SK-N-MC (cell line): ENCODE data around the gene ARHGEF1.

Experiments used
- DNase-seq: peaks from one replicate; pipeline ENCODE4 v3.0.0-alpha.2; 2011; ENCODE audit warnings: low read depth, low spot score
- H3K27ac ChIP-seq: fragments of 200-600 bp; sonication (generic); 2 replicates; pipeline ENCODE4 v1.5.1; 2016; ENCODE audit warnings: mixed run types
- H3K36me3 ChIP-seq: fragments of 200-600 bp; sonication (generic); 2 replicates; pipeline ENCODE4 v1.6.1; 2017; ENCODE audit warnings: antibody characterized with exemption, low read length, mixed read lengths; ENCODE audit not compliant: insufficient read depth
- H3K4me3 ChIP-seq: fragments of 200-600 bp; sonication (generic); 2 replicates; pipeline ENCODE4 v1.5.1; 2016
- H3K9ac ChIP-seq: fragments of 200-600 bp; sonication (generic); 2 replicates; pipeline ENCODE4 v1.8.0; 2017; ENCODE audit warnings: mixed run types, mixed read lengths; ENCODE audit not compliant: insufficient read length
- H3K9me3 ChIP-seq: fragments of 200-600 bp; sonication (generic); 2 replicates; pipeline ENCODE4 v1.6.1; 2017; ENCODE audit warnings: low read depth, mild to moderate bottlenecking, antibody characterized with exemption, low read length, moderate library complexity, mixed read lengths
- EZH2 ChIP-seq: fragments of 200-600 bp; sonication (generic); IDR thresholded peaks from one replicate; pipeline ENCODE4 v1.6.1; 2017; ENCODE audit warnings: antibody characterized with exemption
- FOXP2 ChIP-seq: optimal IDR thresholded peaks from 2 replicates; pipeline ENCODE3; 2011; ENCODE audit warnings: mild to moderate bottlenecking, moderate library complexity; ENCODE audit not compliant: insufficient read depth; ENCODE audit errors: extremely low read length, control extremely low read depth
- POLR2AphosphoS5 ChIP-seq: IDR thresholded peaks from 2 replicates; pipeline ENCODE4 v1.6.1; 2012; ENCODE audit warnings: mild to moderate bottlenecking, low read depth, low read length, borderline replicate concordance

The ARHGEF1 gene

GRCh38 chr19:41860419-41861115, 22.4 kb upstream of the ARHGEF1 start:
- no peak for TF ChIP-seq EZH2
- no peak for TF ChIP-seq FOXP2
- peak; percentile 34; the same call in 1 of the 2 replicates for TF ChIP-seq POLR2AphosphoS5
- Histone ChIP-seq H3K4me3 (peak overlapping the region; percentile 100), H3K27ac (peak overlapping the region; percentile 97), H3K9ac (peak overlapping the region; percentile 99), H3K9me3 (no peaks in the 10 kb centered on the region), H3K36me3 (peaks cover 52% of the 10 kb centered on the region)
- no peak for DNase-seq

GRCh38 chr19:41861116-41861768, 21.7 kb upstream of the ARHGEF1 start:
- Histone ChIP-seq H3K9me3 (no peaks in the 10 kb centered on the region), H3K36me3 (peaks cover 56% of the 10 kb centered on the region), H3K27ac (peak overlapping the region; percentile 97), H3K9ac (peak overlapping the region; percentile 99), H3K4me3 (peak overlapping the region; percentile 100)
- DNase-seq: no peak
- no peak for TF ChIP-seq POLR2AphosphoS5
- no peak for TF ChIP-seq FOXP2
- TF ChIP-seq EZH2: no peak

GRCh38 chr19:41861846-41862245, 21.1 kb upstream of the ARHGEF1 start:
- no peak for DNase-seq
- peak overlapping the region; percentile 100 for H3K4me3 ChIP-seq
- TF ChIP-seq FOXP2: no peak
- no peak for TF ChIP-seq POLR2AphosphoS5
- no peak for TF ChIP-seq EZH2
- H3K27ac ChIP-seq: peak overlapping the region; percentile 97
- H3K9ac ChIP-seq: peak overlapping the region; percentile 99
- H3K9me3 ChIP-seq: no peaks in the 10 kb centered on the region
- H3K36me3 ChIP-seq: peaks cover 60% of the 10 kb centered on the region

- peak overlapping the region; percentile 97 for H3K27ac ChIP-seq
- H3K4me3 ChIP-seq: peak overlapping the region; percentile 100
- TF ChIP-seq EZH2 (no peak), FOXP2 (no peak), POLR2AphosphoS5 (no peak; the same call in 1 of the 2 replicates)
- H3K36me3 ChIP-seq: peaks cover 67% of the 10 kb centered on the region
- H3K9ac ChIP-seq: peak overlapping the region; percentile 99
- no peak for DNase-seq
- H3K9me3 ChIP-seq: no peaks in the 10 kb centered on the region
Observed at GRCh38 chr19:41862445-41862986, 20.5 kb upstream of the ARHGEF1 start.

- Histone ChIP-seq H3K27ac (peak overlapping the region; percentile 97), H3K9ac (peak overlapping the region; percentile 99), H3K36me3 (peaks cover 76% of the 10 kb centered on the region), H3K9me3 (no peaks in the 10 kb centered on the region), H3K4me3 (peak overlapping the region; percentile 100)
- no peak for DNase-seq
- TF ChIP-seq POLR2AphosphoS5 (no peak; the same call in 1 of the 2 replicates), EZH2 (no peak), FOXP2 (no peak)
Observed at GRCh38 chr19:41863209-41863931, 19.6 kb upstream of the ARHGEF1 start.

- H3K4me3 ChIP-seq: no peak overlapping the region
- H3K9ac ChIP-seq: peak overlapping the region; percentile 32
- H3K27ac ChIP-seq: peak overlapping the region; percentile 97
- no peaks in the 10 kb centered on the region for H3K9me3 ChIP-seq
- TF ChIP-seq FOXP2 (no peak), POLR2AphosphoS5 (peak; percentile 14; the same call in 1 of the 2 replicates)
- peaks cover 86% of the 10 kb centered on the region for H3K36me3 ChIP-seq
- no peak for DNase-seq
Observed at GRCh38 chr19:41864374-41864773, 18.6 kb upstream of the ARHGEF1 start.

GRCh38 chr19:41866284-41866683, 16.7 kb upstream of the ARHGEF1 start:
- DNase-seq: no peak
- Histone ChIP-seq H3K4me3 (no peak overlapping the region), H3K27ac (peak overlapping the region; percentile 60), H3K9me3 (no peaks in the 10 kb centered on the region), H3K9ac (no peak overlapping the region), H3K36me3 (peaks cover 94% of the 10 kb centered on the region)
- TF ChIP-seq FOXP2: no peak
- no peak for TF ChIP-seq EZH2
- no peak for TF ChIP-seq POLR2AphosphoS5
